Vagina (tissue), 2 donors: ENCODE results near the gene KL.

Experiments used
- CTCF ChIP-seq, 3 experiments: fragments of 450-650 bp in 2 of 3; fragments of 200-600 bp in 1 of 3; sonication (generic) in 1 of 3; IDR thresholded peaks; one replicate each; pipeline ENCODE4 v1.5.1; 2017 to 2019; ENCODE audit warnings: antibody characterized with exemption in 3 of 3, mild to moderate bottlenecking in 2 of 3, moderate library complexity in 2 of 3
- POLR2A ChIP-seq, 2 donors: fragments of 450-650 bp; IDR thresholded peaks; one replicate each; pipeline ENCODE4 v1.6.1; 2017; ENCODE audit warnings: antibody characterized with exemption in 2 of 2, mild to moderate bottlenecking in 2 of 2, moderate library complexity in 2 of 2

GRCh38 chr13:33017323-33017929 lies 1.2 kb downstream of the KL start:
- TF ChIP-seq CTCF (IDR thresholded peaks at IDR 0.05) = peak in 1 of 3 experiments; percentile 40
- TF ChIP-seq POLR2A (IDR thresholded peaks at IDR 0.05) = no peak
